Glutamatergic neuron (in vitro differentiated cells): ENCODE data around the gene EPHB6. TPM values are rescaled to one million over a fixed set of nuclear protein-coding genes. Genes with fewer than 3 reads are reported as not detected.

Source experiments
- DNase-seq: peaks from one replicate; pipeline ENCODE4 v3.0.0; 2022
- H3K27ac Mint-ChIP-seq: one replicate; pipeline ENCODE4 v1.8.0; 2020; ENCODE audit warnings: mild to moderate bottlenecking, mixed read lengths, inconsistent platforms; ENCODE audit not compliant: unreplicated experiment
- H3K27me3 Mint-ChIP-seq: one replicate; pipeline ENCODE4 v1.8.0; 2020; ENCODE audit warnings: mild to moderate bottlenecking, moderate library complexity, mixed read lengths, inconsistent platforms; ENCODE audit not compliant: unreplicated experiment
- H3K36me3 Mint-ChIP-seq: one replicate; pipeline ENCODE4 v1.8.0; 2020; ENCODE audit warnings: mild to moderate bottlenecking, mixed read lengths, inconsistent platforms; ENCODE audit not compliant: unreplicated experiment
- H3K4me1 Mint-ChIP-seq: one replicate; pipeline ENCODE4 v1.8.0; 2020; ENCODE audit warnings: mild to moderate bottlenecking, low read depth, mixed read lengths, inconsistent platforms; ENCODE audit not compliant: unreplicated experiment
- H3K4me3 Mint-ChIP-seq: one replicate; pipeline ENCODE4 v1.8.0; 2020; ENCODE audit warnings: mild to moderate bottlenecking, mixed read lengths, inconsistent platforms; ENCODE audit not compliant: unreplicated experiment
- H3K9me3 Mint-ChIP-seq: one replicate; pipeline ENCODE4 v1.8.0; 2020; ENCODE audit warnings: mild to moderate bottlenecking, moderate library complexity, mixed read lengths, inconsistent platforms; ENCODE audit not compliant: unreplicated experiment
- CTCF ChIP-seq: fragments of 200-600 bp; sonication (generic); IDR thresholded peaks from one replicate; pipeline ENCODE4 v1.5.0; 2021; ENCODE audit not compliant: partially characterized antibody, unreplicated experiment
- total RNA-seq: library from RNA; stranded (reverse); fragmentation: NEBNext Ultra II Directional; extraction: Animal tissue kit (Norgen Biotek cat#: 25700); gene quantifications from one replicate; pipeline ENCODE4 v1.2.1, GENCODE V29; 2021; ENCODE audit not compliant: unreplicated experiment

EPHB6 gene
- total RNA-seq, 1 donor from 2014 or later = 21.4 TPM

GRCh38 chr7:142887282-142888015 is 32.6 kb downstream of the EPHB6 start:
- no peak overlapping the region for H3K4me3 Mint-ChIP-seq
- DNase-seq = no peak
- peaks cover 11% of the 10 kb centered on the region for H3K27me3 Mint-ChIP-seq
- TF ChIP-seq CTCF = no peak
- no peaks in the 10 kb centered on the region for H3K36me3 Mint-ChIP-seq
- H3K4me1 Mint-ChIP-seq = peaks cover 2% of the 10 kb centered on the region
- no peak overlapping the region for H3K27ac Mint-ChIP-seq
- H3K9me3 Mint-ChIP-seq = peaks cover 4% of the 10 kb centered on the region

GRCh38 chr7:142889816-142890215 is 34.9 kb downstream of the EPHB6 start:
- Mint-ChIP-seq H3K9me3 (peaks cover 4% of the 10 kb centered on the region), H3K4me3 (no peak overlapping the region), H3K27ac (no peak overlapping the region), H3K4me1 (peaks cover 2% of the 10 kb centered on the region), H3K27me3 (peaks cover 13% of the 10 kb centered on the region), H3K36me3 (no peaks in the 10 kb centered on the region)
- TF ChIP-seq CTCF = no peak
- no peak for DNase-seq

GRCh38 chr7:142890874-142891485 is 36.1 kb downstream of the EPHB6 start:
- no peak for TF ChIP-seq CTCF
- Mint-ChIP-seq H3K4me1 (peaks cover 1% of the 10 kb centered on the region), H3K27ac (peak overlapping the region; percentile 6), H3K27me3 (peaks cover 13% of the 10 kb centered on the region), H3K36me3 (no peaks in the 10 kb centered on the region), H3K4me3 (no peak overlapping the region), H3K9me3 (peaks cover 3% of the 10 kb centered on the region)
- no peak for DNase-seq

GRCh38 chr7:142891490-142892082 is 36.7 kb downstream of the EPHB6 start:
- DNase-seq = no peak
- no peak overlapping the region for H3K4me3 Mint-ChIP-seq
- H3K27ac Mint-ChIP-seq = no peak overlapping the region
- H3K4me1 Mint-ChIP-seq = no peaks in the 10 kb centered on the region
- no peak for TF ChIP-seq CTCF
- H3K27me3 Mint-ChIP-seq = peaks cover 13% of the 10 kb centered on the region
- no peaks in the 10 kb centered on the region for H3K36me3 Mint-ChIP-seq
- H3K9me3 Mint-ChIP-seq = peaks cover 2% of the 10 kb centered on the region

- H3K4me1 Mint-ChIP-seq = no peaks in the 10 kb centered on the region
- DNase-seq = no peak
- H3K4me3 Mint-ChIP-seq = no peak overlapping the region
- no peaks in the 10 kb centered on the region for H3K9me3 Mint-ChIP-seq
- no peak for TF ChIP-seq CTCF
- H3K27me3 Mint-ChIP-seq = peaks cover 11% of the 10 kb centered on the region
- H3K36me3 Mint-ChIP-seq = no peaks in the 10 kb centered on the region
- no peak overlapping the region for H3K27ac Mint-ChIP-seq
These were observed 38.1 kb downstream of the EPHB6 start for GRCh38 chr7:142892951-142893350.
